Measurements from ENCODE around the gene LBH. TPM values are rescaled to one million over a fixed set of nuclear protein-coding genes. Genes with fewer than 3 reads are reported as not detected.
A peak's percentile ranks its signal among the peaks of the same experiment; 100 is the strongest.

Gene LBH
- total RNA-seq, 5 donors from 2014 or later (not counting 1 experiment from before 2014, with no cell fraction given), result 209 to 386 (median 323) TPM

- Mint-ChIP-seq H3K4me1 (peaks cover 23 to 26% (median 23%) of the 10 kb centered on the region in 3 donors), H3K9me3 (no peaks in the 10 kb centered on the region), H3K36me3 (no peaks in the 10 kb centered on the region), H3K27me3 (no peaks in the 10 kb centered on the region), H3K4me3 (peak overlapping the region in 2 of 3 donors; percentile 18 to 74), H3K27ac (peak overlapping the region; percentile 81 to 85)
- ChIA-PET POLR2A (interaction anchor here (0.5 to 1.5 kb wide), 15 partner anchors 10 to 502 kb away, joined by 3 to 9 read pairs (median 3); partner anchors contain the start of gene LBH (in 1 of the 2)), CTCF (interaction anchor here (0.5 to 2.9 kb wide), 39 partner anchors 10 to 1924 kb away, joined by 3 to 65 read pairs (median 4); partner anchors contain the start of gene LBH (in 1 of the 2))
- Histone ChIP-seq H3K9me3 (no peaks in the 10 kb centered on the region), H3K4me1 (ENCODE audit: control insufficient read depth in 1 of 2, extremely low read depth in 1 of 2, insufficient read depth in 2 of 2, low read length in 2 of 2) (peaks cover 14 to 17% of the 10 kb centered on the region in 2 experiments), H3K36me3 (ENCODE audit: control insufficient read depth in 2 of 2, extremely low read depth in 1 of 2, insufficient read depth in 1 of 2, low read length in 1 of 2) (no peaks in the 10 kb centered on the region), H3K4me3 (ENCODE audit: control insufficient read depth in 1 of 2, extremely low read depth in 1 of 2, low read length in 1 of 2) (no peak overlapping the region), H3K27me3 (replicated peaks in 1 of 2; ENCODE audit: control insufficient read depth in 2 of 2, extremely low read depth in 1 of 2, insufficient read depth in 2 of 2, low read length in 1 of 2) (no peaks in the 10 kb centered on the region), H3K27ac (ENCODE audit: low read length) (peak overlapping the region; percentile 25)
- ATAC-seq (replicated peaks in 1 of 4), result peak; percentile 82 to 96 (median 90)
- WGBS (ENCODE audit: insufficient coverage), result no CpG with 5 or more reads among the region's 2 CpGs
- peak in 7 of 35 experiments; percentile 5 to 50 (median 16) for DNase-seq
Measured at GRCh38 chr2:30209227-30209626, 22.1 kb upstream of the LBH start.

GRCh38 chr2:30213326-30213725, 18.0 kb upstream of the LBH start:
- POLR2A ChIA-PET, result interaction anchor here in 1 of 2 donors (1.0 kb wide), 1 partner anchor 14 kb away, joined by 3 read pairs; no protein-coding TSS in a partner anchor
- no peak overlapping the region for H3K4me3 Mint-ChIP-seq
- H3K9me3 ChIP-seq, result no peaks in the 10 kb centered on the region
- peaks cover 20 to 27% (median 24%) of the 10 kb centered on the region in 3 donors for H3K4me1 Mint-ChIP-seq
- CTCF ChIA-PET, result interaction anchor here (0.5 to 1.6 kb wide), 2 partner anchors 26 to 454 kb away, joined by 4 to 6 read pairs; no protein-coding TSS in a partner anchor
- no peak overlapping the region for H3K4me3 ChIP-seq (ENCODE audit: control insufficient read depth in 1 of 2, extremely low read depth in 1 of 2, low read length in 1 of 2)
- peak overlapping the region in 1 of 2 donors; percentile 61 for H3K27ac Mint-ChIP-seq
- H3K27me3 ChIP-seq (replicated peaks in 1 of 2; ENCODE audit: control insufficient read depth in 2 of 2, extremely low read depth in 1 of 2, insufficient read depth in 2 of 2, low read length in 1 of 2), result no peaks in the 10 kb centered on the region
- ATAC-seq (replicated peaks in 1 of 4) (no peak), DNase-seq (no peak)
- no peak overlapping the region for H3K27ac ChIP-seq (ENCODE audit: low read length)
- peaks cover 8 to 14% of the 10 kb centered on the region in 2 experiments for H3K4me1 ChIP-seq (ENCODE audit: control insufficient read depth in 1 of 2, extremely low read depth in 1 of 2, insufficient read depth in 2 of 2, low read length in 2 of 2)
- no peaks in the 10 kb centered on the region for H3K27me3 Mint-ChIP-seq
- H3K36me3 ChIP-seq (ENCODE audit: control insufficient read depth in 2 of 2, extremely low read depth in 1 of 2, insufficient read depth in 1 of 2, low read length in 1 of 2), result no peaks in the 10 kb centered on the region
- 94% methylated on average over 11 of the region's 11 CpGs for WGBS (ENCODE audit: insufficient coverage)
- no peaks in the 10 kb centered on the region for H3K36me3 Mint-ChIP-seq
- no peaks in the 10 kb centered on the region for H3K9me3 Mint-ChIP-seq

GRCh38 chr2:30213907-30214463, 17.3 kb upstream of the LBH start:
- ATAC-seq (replicated peaks in 1 of 4) (no peak), DNase-seq (no peak)
- H3K27ac ChIP-seq (ENCODE audit: low read length), result no peak overlapping the region
- no peak overlapping the region for H3K4me3 ChIP-seq (ENCODE audit: control insufficient read depth in 1 of 2, extremely low read depth in 1 of 2, low read length in 1 of 2)
- Mint-ChIP-seq H3K4me1 (peaks cover 14 to 21% (median 17%) of the 10 kb centered on the region in 3 donors), H3K27ac (peak overlapping the region in 1 of 2 donors; percentile 61), H3K9me3 (no peaks in the 10 kb centered on the region), H3K4me3 (no peak overlapping the region), H3K36me3 (no peaks in the 10 kb centered on the region), H3K27me3 (no peaks in the 10 kb centered on the region)
- 100% methylated on average over 1 of the region's 7 CpGs for WGBS (ENCODE audit: insufficient coverage)
- POLR2A ChIA-PET, result interaction anchor here (0.6 to 1.3 kb wide), 5 partner anchors 14 to 151 kb away, joined by 3 to 9 read pairs (median 4); no protein-coding TSS in a partner anchor
- no peaks in the 10 kb centered on the region for H3K36me3 ChIP-seq (ENCODE audit: control insufficient read depth in 2 of 2, extremely low read depth in 1 of 2, insufficient read depth in 1 of 2, low read length in 1 of 2)
- H3K9me3 ChIP-seq, result no peaks in the 10 kb centered on the region
- no peaks in the 10 kb centered on the region for H3K27me3 ChIP-seq (replicated peaks in 1 of 2; ENCODE audit: control insufficient read depth in 2 of 2, extremely low read depth in 1 of 2, insufficient read depth in 2 of 2, low read length in 1 of 2)
- CTCF ChIA-PET, result interaction anchor here in 1 of 2 donors (0.6 to 1.6 kb wide), 2 partner anchors 10 to 25 kb away, joined by 4 to 5 read pairs; no protein-coding TSS in a partner anchor
- H3K4me1 ChIP-seq (ENCODE audit: control insufficient read depth in 1 of 2, extremely low read depth in 1 of 2, insufficient read depth in 2 of 2, low read length in 2 of 2), result peaks cover 2 to 9% of the 10 kb centered on the region in 2 experiments

DNA sequence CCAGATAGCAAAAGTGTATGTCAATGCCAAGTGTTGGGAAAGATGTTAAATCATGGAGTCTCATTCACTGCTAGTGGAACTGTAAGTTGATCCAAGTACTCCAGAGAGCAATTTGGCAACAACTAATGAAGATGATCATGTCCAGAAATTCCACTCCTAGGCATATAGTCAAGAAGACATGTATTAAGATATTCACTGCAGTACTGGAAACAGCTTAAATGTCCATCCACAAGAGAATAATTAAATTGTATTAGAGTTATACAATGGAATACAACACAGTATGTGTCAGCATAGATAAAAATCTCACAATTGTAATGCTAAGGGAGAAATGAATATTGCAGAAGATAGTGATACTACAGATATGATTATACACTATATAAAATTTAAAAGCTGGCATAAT, 15.2 kb upstream of the LBH start:
- H3K9me3 ChIP-seq, result no peaks in the 10 kb centered on the region
- no peaks in the 10 kb centered on the region for H3K27me3 Mint-ChIP-seq
- H3K4me3 ChIP-seq (ENCODE audit: control insufficient read depth in 1 of 2, extremely low read depth in 1 of 2, low read length in 1 of 2), result no peak overlapping the region
- H3K36me3 ChIP-seq (ENCODE audit: control insufficient read depth in 2 of 2, extremely low read depth in 1 of 2, insufficient read depth in 1 of 2, low read length in 1 of 2), result no peaks in the 10 kb centered on the region
- H3K4me3 Mint-ChIP-seq, result no peak overlapping the region
- ChIA-PET CTCF (interaction anchor here in 1 of 2 donors (0.5 kb wide), 1 partner anchor 12 kb away, joined by 5 read pairs; no protein-coding TSS in a partner anchor), POLR2A (interaction anchor here in 1 of 2 donors (0.6 to 0.9 kb wide), 2 partner anchors 9 to 221 kb away, joined by 3 read pairs; no protein-coding TSS in a partner anchor)
- H3K27me3 ChIP-seq (replicated peaks in 1 of 2; ENCODE audit: control insufficient read depth in 2 of 2, extremely low read depth in 1 of 2, insufficient read depth in 2 of 2, low read length in 1 of 2), result no peaks in the 10 kb centered on the region
- no peak overlapping the region for H3K27ac Mint-ChIP-seq
- H3K4me1 ChIP-seq (ENCODE audit: control insufficient read depth in 1 of 2, extremely low read depth in 1 of 2, insufficient read depth in 2 of 2, low read length in 2 of 2), result no peaks in the 10 kb centered on the region
- DNase-seq, result no peak
- no peaks in the 10 kb centered on the region for H3K36me3 Mint-ChIP-seq
- H3K27ac ChIP-seq (ENCODE audit: low read length), result no peak overlapping the region
- H3K4me1 Mint-ChIP-seq, result peaks cover 7 to 12% (median 7%) of the 10 kb centered on the region in 3 donors
- no peaks in the 10 kb centered on the region for H3K9me3 Mint-ChIP-seq
- ATAC-seq (replicated peaks in 1 of 4), result no peak

DNA sequence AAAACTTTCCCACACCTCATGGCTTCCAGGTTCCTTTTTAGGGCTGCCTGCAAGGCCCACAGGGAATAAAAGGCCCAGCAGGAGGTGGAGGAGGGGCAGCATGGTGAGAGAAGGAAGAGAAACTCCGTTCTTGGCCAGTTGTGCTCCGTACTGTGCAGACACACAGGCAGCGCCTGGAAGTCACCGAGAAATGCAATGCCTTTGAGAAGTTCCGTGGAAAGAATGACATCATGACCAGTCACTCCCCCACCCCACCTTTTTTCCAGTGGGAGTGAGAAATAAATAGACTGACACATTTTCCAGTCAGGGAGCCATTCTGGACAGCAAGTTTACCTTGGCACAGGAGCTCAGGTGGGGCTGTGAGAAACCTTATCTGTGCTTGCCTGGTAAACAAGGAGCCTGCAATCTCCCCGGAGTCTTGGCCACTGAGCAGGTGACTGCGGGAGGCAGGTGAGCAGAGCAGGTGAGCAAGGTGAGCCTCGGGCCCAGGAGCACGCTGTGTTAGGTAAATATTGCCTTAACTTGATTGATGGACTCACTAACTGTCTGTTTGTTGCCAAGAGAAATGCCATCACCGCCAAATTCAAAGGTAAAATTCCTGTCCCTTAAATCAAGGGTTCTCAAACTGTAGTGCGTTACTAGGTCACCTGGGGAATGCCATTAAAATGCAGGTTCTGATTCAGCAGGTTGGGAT, 13.5 kb upstream of the LBH start:
- 82% methylated on average over 6 of the region's 11 CpGs for WGBS (ENCODE audit: insufficient coverage)
- ATAC-seq (replicated peaks in 1 of 4), result no peak
- POLR2A ChIA-PET, result interaction anchor here in 1 of 2 donors (0.8 kb wide), 1 partner anchor 10 kb away, joined by 3 read pairs; no protein-coding TSS in a partner anchor
- H3K27ac Mint-ChIP-seq, result no peak overlapping the region
- DNase-seq, result no peak
- no peaks in the 10 kb centered on the region for H3K9me3 Mint-ChIP-seq
- no peaks in the 10 kb centered on the region for H3K9me3 ChIP-seq
- H3K4me1 Mint-ChIP-seq, result peaks cover 16 to 25% (median 22%) of the 10 kb centered on the region in 3 donors
- H3K4me3 ChIP-seq (ENCODE audit: control insufficient read depth in 1 of 2, extremely low read depth in 1 of 2, low read length in 1 of 2), result no peak overlapping the region
- H3K4me3 Mint-ChIP-seq, result no peak overlapping the region
- no peaks in the 10 kb centered on the region for H3K27me3 ChIP-seq (replicated peaks in 1 of 2; ENCODE audit: control insufficient read depth in 2 of 2, extremely low read depth in 1 of 2, insufficient read depth in 2 of 2, low read length in 1 of 2)
- CTCF ChIA-PET, result interaction anchor here in 1 of 2 donors (0.6 to 0.7 kb wide), 2 partner anchors 279 to 489 kb away, joined by 3 read pairs; no protein-coding TSS in a partner anchor
- no peaks in the 10 kb centered on the region for H3K27me3 Mint-ChIP-seq
- H3K27ac ChIP-seq (ENCODE audit: low read length), result no peak overlapping the region
- peaks cover 4 to 13% of the 10 kb centered on the region in 2 experiments for H3K4me1 ChIP-seq (ENCODE audit: control insufficient read depth in 1 of 2, extremely low read depth in 1 of 2, insufficient read depth in 2 of 2, low read length in 2 of 2)
- no peaks in the 10 kb centered on the region for H3K36me3 ChIP-seq (ENCODE audit: control insufficient read depth in 2 of 2, extremely low read depth in 1 of 2, insufficient read depth in 1 of 2, low read length in 1 of 2)
- no peaks in the 10 kb centered on the region for H3K36me3 Mint-ChIP-seq

GRCh38 chr2:30218338-30218713, 13.0 kb upstream of the LBH start:
- POLR2A ChIA-PET, result no interaction called here
- no peaks in the 10 kb centered on the region for H3K36me3 ChIP-seq (ENCODE audit: control insufficient read depth in 2 of 2, extremely low read depth in 1 of 2, insufficient read depth in 1 of 2, low read length in 1 of 2)
- H3K27me3 Mint-ChIP-seq, result no peaks in the 10 kb centered on the region

More at GRCh38 chr2:30218338-30218713, 13.0 kb upstream of the LBH start:
- Mint-ChIP-seq H3K9me3 (no peaks in the 10 kb centered on the region), H3K4me1 (peaks cover 22 to 30% (median 27%) of the 10 kb centered on the region in 3 donors), H3K36me3 (no peaks in the 10 kb centered on the region), H3K27ac (no peak overlapping the region), H3K4me3 (no peak overlapping the region)
- DNase-seq (no peak), ATAC-seq (replicated peaks in 1 of 4) (no peak)
- no peak overlapping the region for H3K27ac ChIP-seq (ENCODE audit: low read length)
- no peak overlapping the region for H3K4me3 ChIP-seq (ENCODE audit: control insufficient read depth in 1 of 2, extremely low read depth in 1 of 2, low read length in 1 of 2)
- CTCF ChIA-PET, result interaction anchor here in 1 of 2 donors (0.7 to 1.0 kb wide), 2 partner anchors 9 to 493 kb away, joined by 4 read pairs; no protein-coding TSS in a partner anchor
- H3K4me1 ChIP-seq (ENCODE audit: control insufficient read depth in 1 of 2, extremely low read depth in 1 of 2, insufficient read depth in 2 of 2, low read length in 2 of 2), result peaks cover 8 to 18% of the 10 kb centered on the region in 2 experiments
- 95% methylated on average over 2 of the region's 6 CpGs for WGBS (ENCODE audit: insufficient coverage)
- no peaks in the 10 kb centered on the region for H3K9me3 ChIP-seq
- no peaks in the 10 kb centered on the region for H3K27me3 ChIP-seq (replicated peaks in 1 of 2; ENCODE audit: control insufficient read depth in 2 of 2, extremely low read depth in 1 of 2, insufficient read depth in 2 of 2, low read length in 1 of 2)
